ENCODE measurements around the gene CAMTA1. TPM values are rescaled to one million over a fixed set of nuclear protein-coding genes. Genes with fewer than 3 reads are reported as not detected.
"Not testable (repeated sequence)": the region's sequence is repeated elsewhere in the genome, so short reads cannot be mapped to it uniquely, and the experiment has no call there.

Gene CAMTA1
- 10 to 100 TPM; 89.3 to 98.2 (median 92.9) TPM for polyA plus RNA-seq (ENCODE audit: insufficient read length in 4 of 4)

DNA sequence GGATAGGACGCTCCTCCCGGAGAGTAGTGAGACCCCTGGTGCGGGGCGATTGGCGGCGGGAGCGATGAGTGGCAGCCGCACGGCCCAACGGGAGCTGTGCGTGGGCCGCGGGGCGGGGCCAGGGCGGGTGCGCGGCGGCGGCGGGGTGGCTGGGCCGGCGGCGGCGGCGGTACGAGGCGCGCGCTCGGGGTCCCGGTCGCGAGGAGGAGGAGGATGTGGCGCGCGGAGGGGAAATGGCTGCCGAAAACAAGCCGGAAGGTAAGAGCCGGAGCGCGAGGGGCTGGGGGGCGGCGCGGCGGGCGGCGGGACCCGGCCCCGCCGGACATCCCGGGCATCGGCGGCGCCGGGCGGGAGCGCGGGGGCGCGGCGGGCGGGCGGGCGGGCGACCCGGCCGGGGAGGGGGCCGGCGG lies at the start of gene CAMTA1:
Gene CAMTA1 (plus strand): TSS at position 137 of the 410 bp plus-strand sequence. CDS start 77 bp downstream, at position 214.
- DNase-seq (ENCODE audit: low read depth in 4 of 4, low spot score in 3 of 4): no peak

- DNase-seq (ENCODE audit: low read depth in 4 of 4, low spot score in 3 of 4): no peak
Measured at GRCh38 chr1:6738987-6739676, 46.1 kb upstream of the CAMTA1 start.

- DNase-seq (ENCODE audit: low read depth in 4 of 4, low spot score in 3 of 4): not testable (repeated sequence)
Measured at GRCh38 chr1:6742676-6743188, 42.5 kb upstream of the CAMTA1 start.

- no peak for DNase-seq (ENCODE audit: low read depth in 4 of 4, low spot score in 3 of 4)
Measured at GRCh38 chr1:6743189-6744101, 41.8 kb upstream of the CAMTA1 start.

GRCh38 chr1:6745073-6745472 lies 40.2 kb upstream of the CAMTA1 start:
- DNase-seq (ENCODE audit: low read depth in 4 of 4, low spot score in 3 of 4): no peak

DNA sequence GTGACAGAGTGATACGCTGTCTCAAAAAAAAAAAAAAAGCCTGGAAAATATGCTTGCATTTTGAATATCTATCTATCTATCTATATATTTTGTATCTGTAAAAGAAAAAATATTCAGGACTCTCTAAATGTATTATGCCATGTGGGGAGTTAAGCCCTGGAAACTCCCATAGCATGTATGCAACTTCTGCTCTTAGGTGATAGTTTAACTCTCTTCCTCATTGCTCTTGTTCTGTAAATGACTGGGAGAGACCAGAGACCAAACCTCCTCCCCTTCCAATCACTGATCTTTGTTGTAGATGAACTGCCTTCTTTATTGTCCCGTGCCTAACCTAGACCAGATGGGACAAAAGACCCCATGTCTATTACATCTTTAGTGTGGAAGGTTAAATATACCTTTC lies 37.6 kb upstream of the CAMTA1 start:
- no peak for DNase-seq (ENCODE audit: low read depth in 4 of 4, low spot score in 3 of 4)

DNA sequence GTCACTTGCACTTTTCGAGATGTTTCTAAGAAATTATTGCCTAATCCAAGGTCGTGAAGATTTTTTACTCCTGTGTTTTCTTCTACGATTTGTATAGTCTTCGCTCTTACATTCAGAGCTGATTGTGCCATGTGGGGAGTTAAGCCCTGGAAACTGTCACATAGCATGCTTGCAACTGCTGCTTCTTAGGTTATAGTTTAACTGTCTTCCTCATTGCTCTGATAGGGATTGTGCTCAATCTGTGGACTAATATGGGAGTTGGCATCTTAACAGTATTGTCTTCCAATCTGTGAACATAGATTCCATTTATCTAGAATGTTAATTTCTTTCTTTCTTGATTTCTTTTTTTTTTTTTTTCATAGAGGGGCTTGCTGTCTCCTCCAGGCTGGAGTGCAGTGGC lies 34.8 kb upstream of the CAMTA1 start:
- DNase-seq (ENCODE audit: low read depth in 4 of 4, low spot score in 3 of 4): no peak

GRCh38 chr1:6753320-6754140 lies 31.7 kb upstream of the CAMTA1 start:
- DNase-seq (ENCODE audit: low read depth in 4 of 4, low spot score in 3 of 4): no peak

GRCh38 chr1:6756457-6756856 lies 28.8 kb upstream of the CAMTA1 start:
- no peak for DNase-seq (ENCODE audit: low read depth in 4 of 4, low spot score in 3 of 4)

DNA sequence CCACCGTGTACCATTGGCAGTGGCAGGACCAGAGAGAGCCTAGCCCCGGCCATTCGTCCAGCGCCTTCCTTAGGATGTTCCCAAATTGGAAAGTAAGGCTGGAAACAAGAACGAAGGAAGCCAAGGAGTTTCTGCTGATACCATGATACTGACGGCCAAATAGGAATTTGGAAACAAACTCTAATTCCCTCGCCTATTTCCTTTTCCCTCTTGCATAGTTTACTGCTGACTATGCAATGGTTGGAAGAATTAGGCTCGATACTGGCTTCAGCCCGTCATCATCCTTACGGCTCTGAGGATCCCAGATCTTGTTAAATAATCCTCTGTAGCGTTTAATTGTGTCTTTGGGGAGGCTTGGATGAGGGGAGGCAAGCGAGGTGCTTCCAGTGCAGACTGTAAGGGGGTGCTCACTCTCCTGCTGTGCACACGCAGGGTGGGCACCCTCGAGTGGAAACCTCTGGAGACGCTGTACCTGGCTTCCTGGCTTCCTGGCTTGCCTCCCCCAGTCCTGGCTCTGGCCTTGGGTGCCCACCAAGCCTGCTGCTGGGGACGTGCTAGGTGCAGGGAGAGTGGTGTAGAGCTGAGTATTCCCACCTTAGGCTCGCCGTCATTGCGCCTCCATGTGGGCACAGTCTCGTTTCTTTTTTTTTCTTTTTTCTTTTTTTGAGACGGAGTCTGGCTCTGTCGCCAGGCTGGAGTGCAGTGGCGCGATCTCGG lies 27.4 kb upstream of the CAMTA1 start:
- DNase-seq (ENCODE audit: low read depth in 4 of 4, low spot score in 3 of 4): no peak

DNA sequence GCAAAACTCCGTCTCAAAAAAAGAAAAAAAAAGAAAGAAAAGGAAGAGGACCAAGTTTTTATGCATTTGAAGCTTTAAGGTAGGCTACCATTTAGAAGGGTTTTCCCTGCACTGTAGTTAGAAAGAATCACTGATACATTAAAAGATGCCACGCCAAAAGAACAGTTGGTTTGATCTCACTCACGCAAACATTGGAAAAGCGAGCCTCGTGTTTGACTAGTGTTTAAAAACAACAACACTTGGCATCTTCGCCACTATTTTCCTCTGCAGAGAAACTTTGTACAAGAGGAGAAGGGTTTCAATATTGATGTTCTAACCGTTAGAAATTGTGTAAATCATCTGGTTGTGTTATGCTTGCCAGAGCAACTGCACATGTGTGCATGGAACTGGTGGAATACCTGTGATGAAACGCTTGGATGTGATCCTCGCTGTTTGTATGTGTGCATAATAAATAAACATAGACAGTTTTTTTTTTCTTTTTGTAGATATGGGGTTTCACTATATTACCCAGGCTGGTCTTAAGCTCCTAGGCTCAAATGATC lies 24.0 kb upstream of the CAMTA1 start:
- DNase-seq (ENCODE audit: low read depth in 4 of 4, low spot score in 3 of 4): no peak

GRCh38 chr1:6762060-6762459 lies 23.2 kb upstream of the CAMTA1 start:
- no peak for DNase-seq (ENCODE audit: low read depth in 4 of 4, low spot score in 3 of 4)

- no peak for DNase-seq (ENCODE audit: low read depth in 4 of 4, low spot score in 3 of 4)
Measured at GRCh38 chr1:6770751-6771440, 14.4 kb upstream of the CAMTA1 start.

- DNase-seq (ENCODE audit: low read depth in 4 of 4, low spot score in 3 of 4): no peak
Measured at GRCh38 chr1:6771441-6771769, 13.8 kb upstream of the CAMTA1 start.

DNA sequence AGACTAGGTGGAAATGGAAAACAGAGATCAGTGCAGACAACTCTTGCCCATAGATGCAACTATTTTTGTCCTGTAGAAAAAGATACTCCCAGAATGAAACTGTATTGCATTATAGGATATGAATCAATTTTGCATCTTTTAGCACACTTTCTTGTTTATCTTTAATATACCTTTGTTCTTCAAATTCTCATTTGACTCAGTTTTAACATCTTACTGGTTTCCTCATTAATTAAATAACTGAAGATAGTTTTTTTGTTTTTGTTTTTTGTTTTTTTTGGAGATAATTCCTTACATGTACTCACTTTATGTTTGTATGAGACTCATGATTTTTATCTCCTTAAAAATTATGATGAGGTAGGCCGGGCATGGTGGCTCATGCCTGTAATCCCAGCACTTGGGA lies 10.9 kb upstream of the CAMTA1 start:
- no peak for DNase-seq (ENCODE audit: low read depth in 4 of 4, low spot score in 3 of 4)

GRCh38 chr1:6775261-6776043 lies 9.8 kb upstream of the CAMTA1 start:
- no peak for DNase-seq (ENCODE audit: low read depth in 4 of 4, low spot score in 3 of 4)

DNA sequence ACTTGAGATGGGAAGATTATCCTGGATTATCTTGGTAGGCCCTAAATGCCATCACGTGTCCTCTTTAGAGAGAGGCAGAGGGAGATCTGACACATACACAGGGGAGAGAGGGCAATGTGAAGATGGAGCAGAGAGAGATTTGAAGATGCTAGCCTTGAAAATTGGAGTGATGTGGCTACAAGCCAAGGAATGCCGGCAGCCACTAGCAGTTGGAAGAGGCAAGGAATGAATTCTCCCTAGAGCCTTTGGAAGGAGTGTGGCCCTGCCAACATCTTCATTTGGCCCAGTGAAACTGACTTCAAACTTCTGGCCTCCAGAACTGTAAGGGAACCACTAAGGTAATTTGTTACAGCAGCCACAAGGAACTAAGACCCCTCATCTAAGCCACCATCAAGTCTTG lies 8.9 kb upstream of the CAMTA1 start:
- DNase-seq (ENCODE audit: low read depth in 4 of 4, low spot score in 3 of 4): no peak

DNA sequence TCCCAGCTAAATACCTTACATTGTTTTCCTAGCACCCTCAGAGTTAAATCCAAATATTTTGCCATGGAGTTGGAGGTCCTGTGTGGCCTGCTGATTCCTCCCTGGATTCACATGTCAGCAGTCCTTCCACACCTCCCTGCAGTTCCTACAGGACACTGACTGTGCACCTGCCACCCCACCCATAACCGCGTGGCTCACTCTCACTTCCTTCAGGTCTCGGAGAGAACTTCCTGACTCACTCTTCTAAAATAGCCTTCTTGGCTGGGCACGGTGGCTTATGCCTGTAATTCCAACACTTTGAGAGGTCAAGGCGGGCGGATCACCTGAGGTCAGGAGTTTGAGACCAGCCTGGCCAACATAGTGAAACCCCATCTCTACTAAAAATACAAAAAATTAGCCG lies 8.4 kb upstream of the CAMTA1 start:
- no peak for DNase-seq (ENCODE audit: low read depth in 4 of 4, low spot score in 3 of 4)

DNA sequence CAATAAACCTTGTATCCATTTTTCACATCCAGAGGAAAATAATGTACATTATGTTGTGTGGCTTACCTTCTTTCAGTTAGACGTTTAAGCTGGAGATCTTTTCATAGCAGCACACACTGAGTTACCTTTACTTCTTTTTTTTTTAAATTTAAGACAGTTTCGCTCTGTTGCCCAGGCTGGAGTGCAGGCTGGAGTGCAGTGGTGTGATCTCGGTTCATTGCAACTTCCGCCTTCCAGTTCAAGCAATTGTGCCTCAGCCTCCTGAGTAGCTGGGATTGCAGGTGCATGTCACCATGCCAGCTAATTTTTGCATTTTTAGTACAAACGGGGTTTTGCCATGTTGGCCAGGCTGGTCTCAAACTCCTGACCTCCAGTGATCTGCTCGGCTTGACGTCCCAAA lies 7.4 kb upstream of the CAMTA1 start:
- no peak for DNase-seq (ENCODE audit: low read depth in 4 of 4, low spot score in 3 of 4)

Measured in right renal pelvis (tissue), 4 donors.